Inflammatory macrophage (primary cell): ENCODE results near the gene HERC5.
"Not testable (repeated sequence)": the region's sequence is repeated elsewhere in the genome, so short reads cannot be mapped to it uniquely, and the experiment has no call there.

ENCODE experiments used
- DNase-seq, 2 donors: peaks; one replicate each; pipeline ENCODE4 v3.0.0-alpha.2; 2020 to 2022
- total RNA-seq, 18 experiments: gene quantifications; one replicate each; lab custom pipeline; 2026; ENCODE audit warnings: mixed read lengths in 6 of 18, inconsistent platforms in 2 of 18; lab: John Stamatoyannopoulos, UW

The HERC5 gene
- 7.8 to 562 (median 30.5) reads per million in 18 experiments for total RNA-seq

- peak; percentile 95 to 97 for DNase-seq
These were observed at the start of gene HERC5 for GRCh38 chr4:88456670-88457306. TSS of gene HERC5 (plus strand) at chr4:88457119. CDS start at chr4:88457270, 151 bp downstream.

GRCh38 chr4:88409206-88409605 lies 47.7 kb upstream of the HERC5 start:
- no peak for DNase-seq

- DNase-seq, result no peak
These were observed 47.1 kb upstream of the HERC5 start for GRCh38 chr4:88409789-88410188.

GRCh38 chr4:88411491-88412096 lies 45.3 kb upstream of the HERC5 start:
- DNase-seq, result peak; percentile 4 to 45

GRCh38 chr4:88413801-88414200 lies 43.1 kb upstream of the HERC5 start:
- DNase-seq, result no peak

GRCh38 chr4:88414755-88415154 lies 42.2 kb upstream of the HERC5 start:
- DNase-seq, result no peak

GRCh38 chr4:88415982-88416381 lies 40.9 kb upstream of the HERC5 start:
- DNase-seq, result no peak

GRCh38 chr4:88418411-88418810 lies 38.5 kb upstream of the HERC5 start:
- DNase-seq, result no peak

GRCh38 chr4:88419874-88420273 lies 37.0 kb upstream of the HERC5 start:
- no peak for DNase-seq

GRCh38 chr4:88420844-88421243 lies 36.1 kb upstream of the HERC5 start:
- DNase-seq, result no peak

- DNase-seq, result no peak
These were observed 34.5 kb upstream of the HERC5 start for GRCh38 chr4:88422403-88422802.

- no peak for DNase-seq
These were observed 27.5 kb upstream of the HERC5 start for GRCh38 chr4:88429401-88429800.

- no peak for DNase-seq
These were observed 20.8 kb upstream of the HERC5 start for GRCh38 chr4:88435987-88436693.

- not testable (repeated sequence) for DNase-seq
These were observed 19.0 kb upstream of the HERC5 start for GRCh38 chr4:88437873-88438272.

GRCh38 chr4:88439161-88439760 lies 17.7 kb upstream of the HERC5 start:
- DNase-seq, result no peak

GRCh38 chr4:88440146-88440545 lies 16.8 kb upstream of the HERC5 start:
- DNase-seq, result no peak

- DNase-seq, result no peak
These were observed 15.2 kb upstream of the HERC5 start for GRCh38 chr4:88441696-88442095.

- DNase-seq, result no peak
These were observed 14.2 kb upstream of the HERC5 start for GRCh38 chr4:88442689-88443191.

- DNase-seq, result no peak
These were observed 13.4 kb upstream of the HERC5 start for GRCh38 chr4:88443486-88443885.

GRCh38 chr4:88445252-88445651 lies 11.7 kb upstream of the HERC5 start:
- DNase-seq, result no peak

- DNase-seq, result no peak
These were observed 10.8 kb upstream of the HERC5 start for GRCh38 chr4:88446124-88446523.

- DNase-seq, result peak in 1 of 2 donors; percentile 4
These were observed 9.4 kb upstream of the HERC5 start for GRCh38 chr4:88447371-88448095.
